ENCODE data around the gene ANTXR1.

ANTXR1 gene

DNA sequence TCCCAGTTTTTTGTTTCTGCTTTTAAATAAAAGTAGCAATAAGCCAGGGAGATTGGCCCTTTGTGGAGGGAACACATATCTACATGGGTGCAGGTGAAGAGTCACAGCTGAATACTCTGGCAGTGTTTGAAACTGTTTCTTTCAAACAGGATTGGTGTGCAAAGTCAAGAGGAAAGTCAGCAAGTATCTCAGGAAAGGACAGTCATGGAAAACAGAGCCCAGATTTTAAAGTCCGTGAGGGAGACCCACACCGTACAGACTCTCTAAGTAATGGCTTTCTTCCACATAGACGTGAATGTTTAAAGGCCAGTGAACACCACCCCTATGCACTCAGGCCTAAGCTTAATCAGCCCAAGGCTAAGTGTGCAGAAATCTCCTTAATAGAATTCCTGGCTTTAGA, 278.7 kb downstream of the ANTXR1 start:
- TF ChIP-seq, protein P1, sequence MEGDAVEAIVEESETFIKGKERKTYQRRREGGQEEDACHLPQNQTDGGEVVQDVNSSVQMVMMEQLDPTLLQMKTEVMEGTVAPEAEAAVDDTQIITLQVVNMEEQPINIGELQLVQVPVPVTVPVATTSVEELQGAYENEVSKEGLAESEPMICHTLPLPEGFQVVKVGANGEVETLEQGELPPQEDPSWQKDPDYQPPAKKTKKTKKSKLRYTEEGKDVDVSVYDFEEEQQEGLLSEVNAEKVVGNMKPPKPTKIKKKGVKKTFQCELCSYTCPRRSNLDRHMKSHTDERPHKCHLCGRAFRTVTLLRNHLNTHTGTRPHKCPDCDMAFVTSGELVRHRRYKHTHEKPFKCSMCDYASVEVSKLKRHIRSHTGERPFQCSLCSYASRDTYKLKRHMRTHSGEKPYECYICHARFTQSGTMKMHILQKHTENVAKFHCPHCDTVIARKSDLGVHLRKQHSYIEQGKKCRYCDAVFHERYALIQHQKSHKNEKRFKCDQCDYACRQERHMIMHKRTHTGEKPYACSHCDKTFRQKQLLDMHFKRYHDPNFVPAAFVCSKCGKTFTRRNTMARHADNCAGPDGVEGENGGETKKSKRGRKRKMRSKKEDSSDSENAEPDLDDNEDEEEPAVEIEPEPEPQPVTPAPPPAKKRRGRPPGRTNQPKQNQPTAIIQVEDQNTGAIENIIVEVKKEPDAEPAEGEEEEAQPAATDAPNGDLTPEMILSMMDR (IDR thresholded peaks at IDR 0.05; ENCODE audit: borderline replicate concordance, insufficient read depth, low read depth, low read length): no peak
- no peak overlapping the region for H3K4me3 ChIP-seq (ENCODE audit: low read depth, low read length)

DNA sequence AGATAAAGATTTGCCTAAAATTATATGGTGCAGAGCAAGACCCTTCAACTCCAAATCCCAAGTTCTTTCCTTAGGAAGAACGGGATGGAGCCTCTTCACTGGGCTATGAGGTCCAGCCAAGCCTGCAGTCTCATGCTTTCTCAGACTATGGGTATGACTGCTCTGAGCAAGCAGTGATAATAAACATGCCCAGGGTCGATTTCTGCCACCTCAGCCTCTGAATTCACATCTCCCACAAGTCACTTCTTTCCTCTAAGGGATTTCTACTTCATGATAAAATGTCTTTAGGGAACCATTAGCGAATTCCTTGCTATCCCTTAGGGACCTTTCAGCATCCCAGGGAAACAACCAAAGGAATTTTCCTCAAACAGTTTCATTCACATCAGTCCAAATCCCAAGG, 279.3 kb downstream of the ANTXR1 start:
- TF ChIP-seq, protein P1 (IDR thresholded peaks at IDR 0.05; ENCODE audit: borderline replicate concordance, insufficient read depth, low read depth, low read length): no peak
- H3K4me3 ChIP-seq (ENCODE audit: low read depth, low read length): no peak overlapping the region

DNA sequence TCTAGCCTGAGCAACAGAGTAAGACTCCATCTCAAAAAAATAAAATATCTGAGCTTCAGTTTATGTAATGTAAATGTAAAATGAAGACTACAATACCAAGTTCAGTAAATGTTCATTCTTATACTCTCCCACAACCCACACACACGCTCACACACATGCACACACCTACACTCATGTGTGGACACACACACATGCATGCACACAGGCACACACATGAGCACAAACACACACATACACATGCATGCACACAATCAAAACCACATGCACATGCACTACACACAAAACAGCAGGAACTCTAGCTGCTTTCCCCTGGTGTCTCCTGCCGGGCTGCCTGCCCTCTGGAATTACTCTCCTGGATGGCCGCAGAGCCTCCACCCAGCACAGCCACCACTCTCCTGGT, 283.4 kb downstream of the ANTXR1 start:
- TF ChIP-seq, protein P1 (IDR thresholded peaks at IDR 0.05; ENCODE audit: borderline replicate concordance, insufficient read depth, low read depth, low read length): no peak
- H3K4me3 ChIP-seq (ENCODE audit: low read depth, low read length): no peak overlapping the region

DNA sequence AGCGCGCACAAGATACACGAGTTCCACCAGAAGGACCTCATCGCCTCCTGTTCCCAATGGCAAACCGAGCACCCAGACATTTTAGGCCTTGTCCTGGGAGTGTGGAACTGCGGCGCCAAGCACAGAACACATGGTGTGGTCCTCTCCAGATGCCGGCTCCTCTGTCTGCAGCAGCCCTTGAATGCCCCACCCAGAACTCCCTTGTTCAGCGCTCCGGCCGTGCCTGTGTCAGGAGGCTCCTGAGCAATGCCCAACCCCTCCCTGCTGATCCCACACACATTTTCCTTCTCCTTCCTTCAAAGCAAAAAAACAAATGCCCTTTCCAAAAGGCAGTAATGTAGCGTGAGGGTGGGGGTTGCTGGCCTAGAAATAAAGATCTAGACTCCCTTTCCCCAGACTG, 284.2 kb downstream of the ANTXR1 start:
- TF ChIP-seq, protein P1 (IDR thresholded peaks at IDR 0.05; ENCODE audit: borderline replicate concordance, insufficient read depth, low read depth, low read length): no peak

DNA sequence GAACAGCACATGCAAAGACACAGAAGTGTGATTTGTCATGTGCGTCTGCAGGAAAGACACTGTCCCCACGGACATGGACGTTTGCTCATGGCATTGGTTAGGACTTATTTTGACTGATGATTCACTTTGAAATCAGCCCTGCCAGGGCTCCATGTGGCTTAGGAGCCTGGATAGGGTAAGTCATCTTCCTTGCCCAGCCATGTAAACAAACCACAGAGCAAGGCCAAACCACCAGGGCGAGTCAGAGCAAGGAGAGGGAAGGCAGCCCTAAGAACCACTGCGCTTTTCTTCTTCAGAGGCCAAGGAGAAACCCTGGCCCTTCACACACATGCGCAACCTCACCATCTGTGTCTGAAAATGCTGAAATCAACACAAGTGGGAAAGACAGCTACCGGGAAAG, 285.3 kb downstream of the ANTXR1 start:
- H3K4me3 ChIP-seq (ENCODE audit: low read depth, low read length): no peak overlapping the region
- TF ChIP-seq, protein P1 (IDR thresholded peaks at IDR 0.05; ENCODE audit: borderline replicate concordance, insufficient read depth, low read depth, low read length): no peak

More for the DNA sequence above, 284.2 kb downstream of the ANTXR1 start:
- H3K4me3 ChIP-seq (ENCODE audit: low read depth, low read length): no peak overlapping the region

DNA sequence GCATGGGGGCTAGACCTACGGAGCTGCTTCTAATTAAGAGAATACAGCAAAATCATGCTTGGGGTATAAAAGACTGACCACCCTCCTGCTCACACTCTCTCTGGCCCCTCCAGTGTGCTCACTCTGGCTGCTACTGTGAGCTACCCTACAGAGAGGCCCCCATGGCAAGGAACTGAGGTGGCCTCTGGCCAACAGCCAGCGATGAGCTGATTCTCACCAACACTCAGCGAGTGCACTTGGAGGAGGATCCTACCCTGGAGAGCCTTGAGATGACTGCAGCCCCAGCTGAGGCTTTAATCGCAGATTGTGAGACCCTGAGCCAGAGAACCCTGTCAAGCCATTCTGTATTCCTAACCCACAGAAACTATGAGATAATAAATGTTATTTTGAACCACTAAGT, 285.9 kb downstream of the ANTXR1 start:
- H3K4me3 ChIP-seq (ENCODE audit: low read depth, low read length): no peak overlapping the region
- TF ChIP-seq, protein P1 (IDR thresholded peaks at IDR 0.05; ENCODE audit: borderline replicate concordance, insufficient read depth, low read depth, low read length): no peak

Measured in GM12875 (cell line).